ENCODE results near the gene MDC1. TPM values are rescaled to one million over a fixed set of nuclear protein-coding genes. Genes with fewer than 3 reads are reported as not detected.

The MDC1 gene
- total and polyA plus RNA-seq, 2 of the 13 experiments (the other 11 are each of a cell fraction or from before 2014, with no cell fraction given): 8.4 to 14.0 TPM

GRCh38 chr6:30666300-30666699, 50.8 kb downstream of the MDC1 start (continued):
- TF ChIP-seq THRA (CRISPR knock-in tag; IDR thresholded peaks at IDR 0.05; ENCODE audit: borderline replicate concordance): 0 out of 2 replicates have a peak, but pooled peaks have one; percentile 15
- peak; percentile 41; the same call in 1 of the 2 replicates for TF ChIP-seq ARID5B (CRISPR knock-in tag; IDR thresholded peaks at IDR 0.05)
- TF ChIP-seq NR2C2 (CRISPR knock-in tag; IDR thresholded peaks at IDR 0.05; ENCODE audit: borderline replicate concordance): peak; percentile 37; the same call in 1 of the 2 replicates
- TF ChIP-seq SAP130 (CRISPR knock-in tag; IDR thresholded peaks at IDR 0.05; ENCODE audit: low read depth): peak; percentile 72
- 0 out of 2 replicates have a peak, but pooled peaks have one; percentile 19 for TF ChIP-seq SP5 (CRISPR knock-in tag; IDR thresholded peaks at IDR 0.05; ENCODE audit: borderline replicate concordance, low read depth)
- peak; percentile 83 for TF ChIP-seq CREB1 (IDR thresholded peaks at IDR 0.05)
- TF ChIP-seq CREB1 (CRISPR knock-in tag; IDR thresholded peaks at IDR 0.05): peak; percentile 67; the same call in 1 of the 2 replicates
- peak; percentile 45; the same call in 1 of the 2 replicates for TF ChIP-seq RARA (CRISPR knock-in tag; IDR thresholded peaks at IDR 0.05)
- TF ChIP-seq ATF2 (CRISPR knock-in tag; IDR thresholded peaks at IDR 0.05): peak; percentile 55; the same call in 1 of the 2 replicates
- TF ChIP-seq FOSL1 (CRISPR knock-in tag; IDR thresholded peaks at IDR 0.05; ENCODE audit: borderline replicate concordance): peak; percentile 42; the same call in 1 of the 2 replicates
- 0 out of 2 replicates have a peak, but pooled peaks have one; percentile 25 for TF ChIP-seq MED1 (CRISPR knock-in tag; IDR thresholded peaks at IDR 0.05)
- TF ChIP-seq HMGXB3 (CRISPR knock-in tag; IDR thresholded peaks at IDR 0.05; ENCODE audit: borderline replicate concordance): 0 out of 2 replicates have a peak, but pooled peaks have one; percentile 18
- peak; percentile 31; the same call in 1 of the 2 replicates for TF ChIP-seq HOXA3 (CRISPR knock-in tag; IDR thresholded peaks at IDR 0.05)
- 0 out of 2 replicates have a peak, but pooled peaks have one; percentile 58 for TF ChIP-seq JUN (CRISPR knock-in tag; IDR thresholded peaks at IDR 0.05)
- 0 out of 4 replicates have a peak, but pooled peaks of 1 of the 2 experiments have one; percentile 43 for TF ChIP-seq ATF4 (CRISPR knock-in tag; IDR thresholded peaks at IDR 0.05)
- 0 out of 2 replicates have a peak, but pooled peaks have one; percentile 30 for TF ChIP-seq ELF3 (CRISPR knock-in tag; IDR thresholded peaks at IDR 0.05)

All from HepG2 (cell line).